CD4-positive, alpha-beta T cell treated with Interleukin-6 at 100 ng/mL for 8 hours (primary cell): ENCODE data around the gene NOD2.

ENCODE experiments used
- DNase-seq: peaks from one replicate; pipeline ENCODE4 v3.0.0-alpha.2; 2020; ENCODE audit warnings: mixed read lengths, low spot score

Gene NOD2

DNA sequence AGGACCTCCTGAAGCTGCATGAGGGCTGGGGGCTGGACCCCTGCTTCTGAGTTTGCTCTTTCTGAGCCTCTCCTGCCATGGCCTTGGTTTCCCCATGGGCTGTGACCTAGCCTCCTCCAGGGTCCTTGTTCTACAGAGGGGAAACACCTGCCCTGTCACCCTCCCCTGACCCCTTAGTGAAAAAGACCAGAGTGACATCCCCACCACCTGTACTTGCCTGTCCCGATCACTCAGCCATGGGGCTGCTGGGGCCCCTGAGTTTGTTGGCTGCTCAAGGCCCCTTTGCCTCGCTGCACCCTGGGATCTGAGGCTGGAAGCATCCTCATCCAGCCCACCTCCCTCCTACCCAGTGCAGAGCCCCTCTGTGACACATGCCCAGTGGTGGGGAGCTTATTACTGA is 800 bp downstream of the NOD2 start:
- no peak for DNase-seq

DNA sequence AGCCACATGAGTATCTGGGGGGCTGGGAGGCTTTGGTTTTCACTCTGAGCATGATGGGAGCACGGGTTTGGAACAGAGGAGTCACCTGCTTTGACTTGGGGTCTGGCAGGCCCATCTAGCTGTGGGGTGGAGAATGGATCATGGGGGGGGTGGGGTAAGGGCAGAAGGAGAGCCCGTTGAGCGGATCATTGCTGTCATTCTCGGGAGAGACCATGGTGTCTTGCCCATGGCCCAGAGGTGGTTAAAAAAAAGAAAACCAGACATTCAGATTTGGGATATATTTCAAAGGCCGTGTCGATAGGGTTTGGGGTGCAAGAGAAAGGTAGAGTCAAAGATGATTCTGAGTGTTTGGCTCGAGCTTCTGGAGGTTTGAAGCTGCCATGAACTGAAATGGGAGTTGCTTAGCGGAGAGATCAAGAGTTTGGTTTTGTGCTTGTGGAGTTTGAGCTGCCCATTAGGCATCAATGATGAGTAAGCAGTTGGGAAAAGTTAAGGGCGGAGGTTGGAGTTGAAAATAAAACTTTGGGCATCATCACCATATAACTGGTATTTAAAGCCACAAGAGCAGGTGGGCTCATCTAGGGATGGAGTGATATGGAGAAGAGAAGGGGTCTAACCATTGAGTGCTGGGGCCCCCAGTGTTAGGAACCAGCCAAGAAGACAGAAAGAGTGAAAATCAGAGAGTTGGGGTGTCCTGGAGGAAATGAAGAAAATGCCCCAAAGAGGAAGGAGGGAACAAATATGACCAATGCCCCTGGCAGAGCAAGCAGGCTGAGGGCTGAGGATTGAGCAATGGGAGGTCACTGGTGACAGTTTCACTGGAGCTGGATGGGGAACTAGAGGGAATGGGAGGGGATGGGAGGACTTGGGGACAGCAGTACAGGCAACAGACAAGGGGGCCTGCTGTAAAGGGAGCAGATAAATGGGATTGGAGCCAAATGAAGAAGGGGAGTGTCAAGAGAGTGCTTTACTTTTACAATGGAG is 1.9 kb downstream of the NOD2 start:
- DNase-seq: no peak

DNA sequence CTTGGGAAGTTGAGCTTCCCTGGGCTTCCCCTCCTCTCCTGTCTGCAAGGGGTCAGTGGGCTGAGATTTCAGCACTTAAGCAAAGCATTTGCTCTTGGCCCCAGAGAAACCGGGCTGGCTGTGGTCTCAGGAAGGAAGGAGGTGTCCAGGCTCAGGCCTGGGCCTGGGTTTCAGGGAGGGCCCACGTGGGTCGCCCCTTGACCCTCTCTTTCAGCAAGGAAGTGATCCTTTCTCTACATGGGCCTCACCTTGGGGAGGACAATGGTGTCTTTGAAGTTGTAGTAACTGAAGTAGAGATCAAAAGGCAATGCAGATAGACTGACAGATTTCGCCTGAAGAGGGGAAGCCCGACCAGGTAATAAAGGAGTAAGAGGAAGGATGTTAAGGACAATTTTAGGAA is 2.7 kb downstream of the NOD2 start:
- no peak for DNase-seq

DNA sequence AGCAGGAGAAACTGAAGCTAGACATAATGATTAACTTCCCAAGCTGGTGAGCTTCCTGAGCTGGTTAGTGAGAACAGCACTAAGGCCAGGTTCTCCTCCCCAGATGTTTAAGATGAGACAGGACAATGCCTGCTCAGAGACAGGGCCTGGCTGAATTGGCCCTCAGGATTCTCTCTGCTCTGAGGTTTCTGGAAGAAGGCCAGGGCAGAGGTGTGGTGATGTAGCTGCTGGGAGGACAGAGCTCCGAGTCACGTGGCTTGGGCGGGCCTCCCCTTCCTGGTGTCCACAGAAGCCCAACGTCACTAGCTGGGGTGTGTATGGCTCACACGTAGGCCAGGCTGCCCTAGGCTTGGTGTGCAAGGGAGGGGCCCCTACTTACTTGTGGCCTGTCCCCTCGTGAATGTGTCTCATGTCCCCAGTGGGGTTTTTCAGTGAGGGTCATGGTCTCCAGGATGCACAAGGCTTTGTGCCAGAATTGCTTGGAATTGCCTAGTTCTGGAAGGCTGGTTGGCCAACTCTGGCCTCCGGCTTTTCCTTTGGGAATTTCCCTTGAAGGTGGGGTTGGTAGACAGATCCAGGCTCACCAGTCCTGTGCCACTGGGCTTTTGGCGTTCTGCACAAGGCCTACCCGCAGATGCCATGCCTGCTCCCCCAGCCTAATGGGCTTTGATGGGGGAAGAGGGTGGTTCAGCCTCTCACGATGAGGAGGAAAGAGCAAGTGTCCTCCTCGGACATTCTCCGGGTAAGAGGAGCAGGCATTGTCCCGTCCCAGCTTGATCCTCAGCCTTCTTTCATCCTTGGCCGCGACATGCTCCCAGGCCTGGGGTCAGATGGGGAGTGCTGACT is 3.4 kb downstream of the NOD2 start:
- peak; percentile 60 for DNase-seq

DNA sequence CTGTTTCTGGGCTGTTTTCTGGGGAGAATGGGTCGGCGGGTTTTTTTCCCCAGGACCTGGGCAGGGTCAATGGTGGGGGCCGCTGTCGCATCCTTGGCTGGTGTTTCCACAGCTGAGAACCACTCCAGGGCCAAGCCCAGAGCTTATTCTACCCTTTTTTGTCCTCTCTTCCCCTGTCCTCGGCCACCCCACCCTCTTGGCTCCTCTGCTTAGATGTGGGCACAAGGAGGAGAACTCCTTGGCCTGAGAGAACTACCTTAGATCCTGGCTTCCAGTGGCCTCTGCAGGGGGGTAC is 4.0 kb downstream of the NOD2 start:
- DNase-seq: no peak

DNA sequence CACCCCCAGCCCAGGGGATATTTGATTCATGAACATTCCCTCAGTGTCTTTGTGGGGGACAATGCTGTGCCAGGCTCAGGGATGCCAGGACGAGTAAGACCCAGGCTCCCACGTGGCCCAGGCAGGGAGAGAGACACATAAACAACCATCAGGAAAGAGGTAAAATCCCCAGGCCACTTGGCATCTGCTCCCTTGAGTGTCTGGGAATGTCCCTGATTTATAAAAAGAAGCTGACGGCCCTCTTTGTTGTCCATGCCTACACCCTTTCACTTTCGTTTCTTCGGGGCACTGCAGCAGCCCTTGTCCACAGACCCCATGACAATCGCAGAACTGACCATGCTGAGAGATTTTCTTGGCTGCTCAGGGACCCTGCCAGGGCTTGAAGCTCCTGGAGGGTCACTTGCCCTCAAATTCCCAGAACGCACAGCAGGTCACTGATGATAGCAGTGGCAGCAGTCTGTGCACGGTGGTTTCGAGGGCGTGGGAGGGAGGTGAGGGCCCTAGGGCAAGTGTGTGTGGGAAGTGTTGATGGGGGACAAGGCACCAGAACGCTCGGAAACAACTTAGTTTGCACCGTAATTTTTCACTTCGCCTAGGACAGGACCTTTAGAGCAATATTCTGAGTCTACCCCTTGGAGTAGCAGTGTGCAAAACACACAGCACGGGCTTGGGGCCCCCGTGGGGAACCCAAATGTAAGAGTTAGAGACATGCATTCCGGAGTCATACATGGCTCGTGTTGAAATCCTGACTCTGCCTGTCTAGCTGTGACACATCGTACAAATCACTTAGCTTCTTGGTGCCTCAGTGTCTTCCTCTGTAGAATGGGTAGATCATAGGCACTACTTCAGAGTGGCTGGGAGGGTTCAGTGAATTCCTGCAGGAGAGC is 4.7 kb downstream of the NOD2 start:
- peak; percentile 25 for DNase-seq

DNA sequence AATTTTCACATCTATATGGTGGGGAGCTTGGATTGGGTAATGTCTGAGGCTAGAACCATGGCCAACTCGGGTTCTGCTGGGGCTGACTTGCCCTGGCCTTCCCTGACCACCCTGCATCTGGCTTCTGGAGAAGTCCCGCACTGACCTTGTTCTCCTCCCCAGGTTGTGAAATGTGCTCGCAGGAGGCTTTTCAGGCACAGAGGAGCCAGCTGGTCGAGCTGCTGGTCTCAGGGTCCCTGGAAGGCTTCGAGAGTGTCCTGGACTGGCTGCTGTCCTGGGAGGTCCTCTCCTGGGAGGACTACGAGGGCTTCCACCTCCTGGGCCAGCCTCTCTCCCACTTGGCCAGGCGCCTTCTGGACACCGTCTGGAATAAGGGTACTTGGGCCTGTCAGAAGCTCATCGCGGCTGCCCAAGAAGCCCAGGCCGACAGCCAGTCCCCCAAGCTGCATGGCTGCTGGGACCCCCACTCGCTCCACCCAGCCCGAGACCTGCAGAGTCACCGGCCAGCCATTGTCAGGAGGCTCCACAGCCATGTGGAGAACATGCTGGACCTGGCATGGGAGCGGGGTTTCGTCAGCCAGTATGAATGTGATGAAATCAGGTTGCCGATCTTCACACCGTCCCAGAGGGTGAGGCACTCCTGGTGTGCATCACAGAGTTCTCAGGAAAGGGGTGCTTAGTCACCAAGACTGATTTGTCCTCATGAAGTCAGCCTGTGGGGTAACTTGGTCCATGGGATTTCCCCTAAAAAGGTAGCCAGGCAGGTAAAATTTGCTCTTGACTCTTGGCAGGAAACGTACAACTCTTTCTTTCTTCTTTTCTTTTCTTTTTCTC is 6.1 kb downstream of the NOD2 start:
- peak; percentile 53 for DNase-seq

DNA sequence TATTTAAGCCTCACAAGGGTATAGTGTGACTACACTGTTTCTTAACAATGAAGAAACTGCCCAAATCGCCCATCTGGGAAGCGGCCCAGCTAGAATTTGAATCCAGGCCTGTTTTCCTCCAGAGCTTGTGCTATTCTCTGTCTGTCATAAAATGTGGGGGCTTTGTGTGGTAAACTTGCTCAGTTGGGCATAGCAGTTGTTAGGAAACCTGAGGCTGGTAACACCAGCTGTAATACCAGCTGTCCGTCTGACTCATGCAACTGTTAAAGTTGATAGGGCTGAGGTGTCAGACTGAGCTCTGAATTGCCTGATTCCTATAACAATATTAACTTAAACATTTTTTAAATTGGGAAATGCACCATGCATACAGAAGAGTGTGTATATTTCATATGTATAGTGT is 9.3 kb downstream of the NOD2 start:
- no peak for DNase-seq

DNA sequence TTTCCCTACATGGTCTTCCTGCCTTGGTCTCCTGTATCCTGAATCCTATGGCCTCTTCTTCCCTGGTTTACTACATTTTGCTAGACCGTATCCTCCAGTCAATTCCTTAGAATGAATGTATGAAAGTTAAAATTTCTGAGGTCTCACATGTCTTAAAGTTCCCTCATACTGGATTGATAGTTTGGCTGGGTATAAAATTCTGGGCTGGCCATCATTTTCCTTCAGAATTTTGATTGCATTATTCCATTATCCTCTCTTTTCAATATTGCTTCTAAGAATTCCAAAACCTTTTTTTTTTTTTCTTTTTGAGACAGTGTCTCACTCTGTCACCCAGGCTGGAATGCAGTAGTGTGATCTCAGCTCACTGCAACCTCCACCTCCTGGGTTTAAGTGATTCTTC is 10.8 kb downstream of the NOD2 start:
- no peak for DNase-seq

DNA sequence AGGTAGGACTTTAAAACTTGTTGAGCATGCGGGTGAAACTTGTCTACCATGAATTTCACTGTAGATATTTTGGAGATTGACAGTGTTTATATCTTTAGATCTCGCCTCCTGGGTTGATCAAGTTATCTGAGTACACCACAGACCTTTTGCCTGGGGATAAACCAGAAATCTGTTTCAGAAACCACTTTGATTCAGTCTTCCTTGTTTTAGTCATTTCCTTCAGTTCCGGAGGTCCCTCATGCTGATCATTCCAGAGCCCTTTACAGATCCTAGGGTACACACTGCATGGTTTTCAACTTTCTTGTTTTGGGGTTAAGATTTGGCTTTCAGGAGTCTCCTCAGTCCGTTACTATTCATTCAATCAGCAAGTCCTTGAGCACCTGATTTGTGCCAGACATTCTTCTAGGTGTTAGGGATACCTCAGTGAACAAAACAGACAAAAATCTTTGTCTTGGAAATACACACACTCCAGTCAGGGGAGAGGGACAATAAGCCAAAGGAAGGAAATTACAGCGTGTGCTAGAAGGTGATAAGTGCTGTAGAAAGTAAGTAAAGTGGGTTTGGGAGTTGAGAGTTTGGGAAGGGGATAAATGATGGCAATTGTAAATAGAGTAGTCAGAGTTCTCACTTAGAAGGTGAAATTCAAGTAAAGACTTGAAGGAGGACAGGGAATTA is 12.2 kb downstream of the NOD2 start:
- no peak for DNase-seq

DNA sequence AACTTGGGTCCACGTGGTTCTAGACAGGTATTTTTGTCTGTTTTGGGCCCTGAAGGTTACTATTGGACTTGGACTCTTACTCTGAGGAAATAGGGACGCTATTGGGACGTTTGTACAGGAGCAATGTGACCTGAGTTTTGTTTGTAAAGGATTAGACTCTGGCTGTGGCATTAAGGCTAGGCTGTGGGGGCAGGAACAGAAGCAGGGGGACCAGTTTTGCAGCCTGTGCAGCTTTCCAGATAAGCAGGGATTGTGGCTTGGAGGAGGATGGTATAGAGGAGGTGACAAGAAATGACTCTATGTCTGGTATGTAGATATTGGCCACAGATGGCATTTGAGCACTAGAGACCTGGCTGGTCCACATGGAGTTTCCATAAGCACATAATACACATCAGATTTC is 12.8 kb downstream of the NOD2 start:
- DNase-seq: no peak

DNA sequence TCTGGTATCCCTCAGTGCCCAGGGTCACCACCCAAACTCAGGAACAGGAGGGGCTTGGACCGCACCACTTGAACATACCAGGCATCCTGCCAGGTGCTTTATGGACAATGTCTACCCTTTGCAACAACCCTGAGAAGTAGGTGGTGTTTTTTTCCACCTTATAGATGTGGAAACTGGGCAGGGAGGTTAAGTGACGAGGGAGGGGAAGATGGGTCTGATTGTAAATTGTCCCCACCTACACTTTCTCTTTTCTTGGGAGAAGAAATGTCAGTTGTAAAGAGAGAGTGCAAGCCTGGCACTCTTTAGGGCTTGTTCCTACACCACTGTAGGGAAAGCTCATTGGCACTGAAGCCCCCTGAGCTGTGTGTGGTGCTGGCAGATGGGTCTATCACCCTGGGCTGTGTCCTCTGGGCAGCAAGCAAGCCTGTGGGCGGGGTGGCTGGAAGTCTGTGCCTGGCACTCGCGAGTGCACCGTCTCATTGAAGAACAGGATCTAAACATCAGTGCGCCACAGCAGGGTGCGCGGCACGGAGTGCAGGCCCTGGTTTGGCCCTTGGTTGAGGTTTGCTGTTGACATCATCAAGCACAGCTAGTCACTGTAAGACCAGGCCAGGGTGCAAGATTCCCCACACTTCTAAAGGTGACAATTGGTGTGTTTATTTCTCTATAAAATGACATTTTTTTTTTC is 15.1 kb downstream of the NOD2 start:
- DNase-seq: peak; percentile 30

DNA sequence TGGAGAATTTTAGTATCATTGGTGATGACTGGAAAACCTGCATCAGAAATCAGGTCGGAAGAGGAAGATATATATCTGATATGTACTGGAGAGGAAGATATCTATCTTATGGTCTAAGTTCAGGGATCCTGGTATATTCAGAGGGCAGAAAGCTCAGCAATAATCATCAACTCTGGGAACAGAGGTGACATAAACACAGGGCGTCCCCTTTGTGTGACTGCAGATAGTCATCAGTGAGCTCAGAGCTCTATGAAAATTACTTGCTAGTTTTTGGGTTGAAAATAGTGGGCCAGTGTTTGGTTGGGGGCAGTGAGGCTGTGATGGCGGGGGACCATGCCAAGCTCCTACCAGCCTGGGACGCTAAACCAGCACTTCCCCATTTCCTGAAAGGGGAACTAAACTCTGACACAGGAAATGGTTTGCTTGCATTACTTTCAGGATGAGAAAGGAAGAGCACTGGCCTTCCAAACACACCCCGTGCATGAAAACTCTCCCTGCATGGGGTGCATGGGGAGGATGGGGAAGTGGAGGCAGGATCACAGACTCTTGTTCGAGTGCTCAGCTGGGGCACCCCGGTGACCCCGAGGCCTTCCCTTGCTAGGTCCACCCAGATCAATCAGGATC is 15.8 kb downstream of the NOD2 start:
- no peak for DNase-seq

DNA sequence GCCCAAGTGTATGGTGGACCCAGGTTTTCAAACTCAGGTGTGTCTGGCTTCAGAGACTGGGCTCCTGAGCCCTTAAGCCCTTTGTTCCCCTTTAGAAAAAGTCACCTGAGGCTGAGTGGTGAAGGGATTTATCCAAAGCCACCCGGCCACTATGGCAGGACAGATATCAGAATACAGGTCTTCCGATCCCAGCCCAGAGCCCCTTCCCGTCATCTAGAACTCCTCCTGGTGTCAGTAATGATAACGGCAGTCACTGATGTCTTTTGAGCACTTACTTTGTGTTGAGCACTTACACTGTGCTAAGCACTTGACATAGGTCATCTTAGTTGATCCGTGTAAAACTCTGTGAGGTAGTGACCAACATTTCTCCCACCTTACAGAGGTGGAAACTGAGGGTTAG is 16.6 kb downstream of the NOD2 start:
- DNase-seq: no peak

DNA sequence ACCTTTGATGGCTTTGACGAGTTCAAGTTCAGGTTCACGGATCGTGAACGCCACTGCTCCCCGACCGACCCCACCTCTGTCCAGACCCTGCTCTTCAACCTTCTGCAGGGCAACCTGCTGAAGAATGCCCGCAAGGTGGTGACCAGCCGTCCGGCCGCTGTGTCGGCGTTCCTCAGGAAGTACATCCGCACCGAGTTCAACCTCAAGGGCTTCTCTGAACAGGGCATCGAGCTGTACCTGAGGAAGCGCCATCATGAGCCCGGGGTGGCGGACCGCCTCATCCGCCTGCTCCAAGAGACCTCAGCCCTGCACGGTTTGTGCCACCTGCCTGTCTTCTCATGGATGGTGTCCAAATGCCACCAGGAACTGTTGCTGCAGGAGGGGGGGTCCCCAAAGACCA is 17.6 kb downstream of the NOD2 start:
- DNase-seq: no peak

DNA sequence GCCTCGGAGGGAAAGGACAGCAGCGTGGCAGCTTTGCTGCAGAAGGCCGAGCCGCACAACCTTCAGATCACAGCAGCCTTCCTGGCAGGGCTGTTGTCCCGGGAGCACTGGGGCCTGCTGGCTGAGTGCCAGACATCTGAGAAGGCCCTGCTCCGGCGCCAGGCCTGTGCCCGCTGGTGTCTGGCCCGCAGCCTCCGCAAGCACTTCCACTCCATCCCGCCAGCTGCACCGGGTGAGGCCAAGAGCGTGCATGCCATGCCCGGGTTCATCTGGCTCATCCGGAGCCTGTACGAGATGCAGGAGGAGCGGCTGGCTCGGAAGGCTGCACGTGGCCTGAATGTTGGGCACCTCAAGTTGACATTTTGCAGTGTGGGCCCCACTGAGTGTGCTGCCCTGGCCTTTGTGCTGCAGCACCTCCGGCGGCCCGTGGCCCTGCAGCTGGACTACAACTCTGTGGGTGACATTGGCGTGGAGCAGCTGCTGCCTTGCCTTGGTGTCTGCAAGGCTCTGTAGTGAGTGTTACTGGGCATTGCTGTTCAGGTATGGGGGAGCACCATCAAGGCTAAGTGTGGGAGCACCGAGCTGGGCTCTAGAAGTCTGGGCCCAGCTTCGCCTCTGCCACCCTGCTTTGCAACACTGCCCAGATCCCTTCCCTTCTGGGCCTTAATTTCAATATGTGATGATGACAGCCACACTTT is 18.6 kb downstream of the NOD2 start:
- no peak for DNase-seq

DNA sequence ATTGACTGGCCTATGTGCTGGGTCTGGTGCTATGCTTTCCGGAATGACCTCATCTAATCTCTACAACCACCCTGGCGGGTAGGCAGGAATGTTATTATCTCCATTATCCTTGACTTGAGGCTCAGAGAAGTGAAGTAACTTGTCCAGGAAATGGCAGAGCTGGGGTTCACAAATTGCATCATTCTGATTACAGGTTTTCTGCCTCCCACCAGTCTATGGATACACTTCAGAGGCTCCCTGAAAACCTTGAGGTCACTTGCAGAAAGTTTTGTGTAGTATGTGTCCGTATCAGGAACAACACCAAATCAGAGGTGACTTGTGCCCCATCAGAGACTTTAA is 19.1 kb downstream of the NOD2 start:
- no peak for DNase-seq

DNA sequence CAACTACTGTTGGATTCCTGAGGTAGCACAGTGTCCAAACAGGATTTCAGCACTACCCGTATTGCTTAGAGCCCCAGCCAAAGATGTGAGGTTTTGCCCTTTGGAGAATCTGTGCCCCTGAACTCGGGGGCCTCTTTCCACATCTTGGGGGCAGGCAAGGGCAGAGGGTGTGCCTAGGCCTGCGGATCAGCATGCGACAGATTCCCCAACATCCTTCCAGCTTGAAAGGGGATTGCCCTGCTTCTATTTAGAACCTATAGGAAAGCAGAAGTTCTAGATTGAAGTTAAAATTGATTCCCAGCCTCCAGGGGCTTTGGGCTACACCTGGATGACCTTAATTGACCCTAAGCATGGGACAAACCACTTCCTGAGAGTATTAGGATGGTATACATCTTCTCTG is 19.6 kb downstream of the NOD2 start:
- no peak for DNase-seq

DNA sequence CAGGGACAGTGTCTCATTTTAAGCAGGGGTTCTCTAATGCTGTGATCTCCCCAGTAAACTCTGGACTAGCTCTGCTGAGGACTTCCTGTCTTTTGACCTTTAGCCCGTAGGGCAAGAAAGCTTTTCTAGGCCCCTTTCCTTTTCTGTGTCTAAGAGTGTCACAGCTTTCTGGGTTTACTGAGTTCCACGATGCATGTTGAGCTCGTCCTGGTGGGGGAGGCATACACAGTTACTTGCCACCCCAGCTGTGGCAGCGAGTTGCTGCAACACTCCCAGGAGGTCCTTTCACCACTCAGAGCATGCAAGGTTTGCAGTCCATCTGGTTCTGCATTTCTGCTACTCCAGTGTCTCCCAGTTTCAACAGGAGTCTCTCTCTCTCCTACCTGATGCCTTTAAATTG is 23.7 kb downstream of the NOD2 start:
- no peak for DNase-seq
